ENCODE measurements around the gene SULT4A1.

DNA sequence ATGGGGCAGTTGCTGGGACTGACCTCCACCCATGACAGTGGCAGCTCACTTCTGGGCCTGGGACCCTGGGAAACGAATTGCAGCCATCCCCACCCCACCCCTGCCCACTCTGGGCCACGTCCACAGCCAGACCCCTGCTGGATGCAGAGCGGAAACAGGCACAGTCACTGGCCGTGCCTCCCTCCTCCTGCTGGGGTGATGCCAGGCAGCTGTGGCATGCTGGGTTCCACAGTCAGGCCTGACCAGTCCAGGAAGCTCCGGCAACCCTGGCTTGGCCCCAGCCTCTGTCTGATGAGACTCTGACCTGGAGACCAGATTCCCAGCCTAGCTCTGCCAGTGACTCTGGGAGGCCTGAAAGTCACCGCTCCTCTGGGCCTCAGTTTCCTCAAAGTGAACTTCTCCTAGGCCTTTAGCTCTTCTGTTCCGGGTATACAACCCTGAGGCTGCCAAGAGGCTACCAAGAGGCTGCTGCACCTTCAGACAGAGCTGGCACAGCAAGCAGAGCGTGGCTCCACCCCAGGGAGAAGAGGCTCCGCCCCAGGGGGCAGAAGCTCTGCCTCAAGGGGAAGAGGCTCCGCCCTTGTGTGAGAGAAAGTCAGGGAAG is 8.9 kb downstream of the SULT4A1 start:
- TF ChIP-seq, protein P1, sequence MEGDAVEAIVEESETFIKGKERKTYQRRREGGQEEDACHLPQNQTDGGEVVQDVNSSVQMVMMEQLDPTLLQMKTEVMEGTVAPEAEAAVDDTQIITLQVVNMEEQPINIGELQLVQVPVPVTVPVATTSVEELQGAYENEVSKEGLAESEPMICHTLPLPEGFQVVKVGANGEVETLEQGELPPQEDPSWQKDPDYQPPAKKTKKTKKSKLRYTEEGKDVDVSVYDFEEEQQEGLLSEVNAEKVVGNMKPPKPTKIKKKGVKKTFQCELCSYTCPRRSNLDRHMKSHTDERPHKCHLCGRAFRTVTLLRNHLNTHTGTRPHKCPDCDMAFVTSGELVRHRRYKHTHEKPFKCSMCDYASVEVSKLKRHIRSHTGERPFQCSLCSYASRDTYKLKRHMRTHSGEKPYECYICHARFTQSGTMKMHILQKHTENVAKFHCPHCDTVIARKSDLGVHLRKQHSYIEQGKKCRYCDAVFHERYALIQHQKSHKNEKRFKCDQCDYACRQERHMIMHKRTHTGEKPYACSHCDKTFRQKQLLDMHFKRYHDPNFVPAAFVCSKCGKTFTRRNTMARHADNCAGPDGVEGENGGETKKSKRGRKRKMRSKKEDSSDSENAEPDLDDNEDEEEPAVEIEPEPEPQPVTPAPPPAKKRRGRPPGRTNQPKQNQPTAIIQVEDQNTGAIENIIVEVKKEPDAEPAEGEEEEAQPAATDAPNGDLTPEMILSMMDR (IDR thresholded peaks at IDR 0.05), result no peak
- no peak for TF ChIP-seq POLR2A (IDR thresholded peaks at IDR 0.05)

Measured in body of pancreas (tissue), 4 donors.